ENCODE measurements around the gene ITLN2.
"Not testable (repeated sequence)": the region's sequence is repeated elsewhere in the genome, so short reads cannot be mapped to it uniquely, and the experiment has no call there.

DNA sequence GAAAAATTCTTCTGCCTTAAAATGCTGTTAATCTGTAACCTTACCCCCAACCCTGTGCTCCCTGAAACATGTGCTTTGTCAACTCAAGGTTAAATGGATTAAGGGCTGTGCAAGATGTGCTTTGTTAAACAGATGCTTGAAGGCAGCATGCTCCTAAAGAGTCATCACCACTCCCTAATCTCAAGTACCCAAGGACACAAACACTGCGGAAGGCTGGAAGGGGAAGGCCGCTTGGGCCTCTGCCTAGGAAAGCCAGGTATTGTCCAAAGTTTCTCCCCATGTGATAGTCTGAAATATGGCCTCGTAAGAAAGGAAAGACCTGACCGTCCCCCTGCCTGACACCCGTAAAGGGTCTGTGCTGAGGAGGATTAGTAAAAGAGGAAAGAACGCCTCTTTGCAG lies 41.4 kb downstream of the ITLN2 start:
- TF ChIP-seq POLR2A (IDR thresholded peaks at IDR 0.05), result not testable (repeated sequence)
- TF ChIP-seq, protein P1, sequence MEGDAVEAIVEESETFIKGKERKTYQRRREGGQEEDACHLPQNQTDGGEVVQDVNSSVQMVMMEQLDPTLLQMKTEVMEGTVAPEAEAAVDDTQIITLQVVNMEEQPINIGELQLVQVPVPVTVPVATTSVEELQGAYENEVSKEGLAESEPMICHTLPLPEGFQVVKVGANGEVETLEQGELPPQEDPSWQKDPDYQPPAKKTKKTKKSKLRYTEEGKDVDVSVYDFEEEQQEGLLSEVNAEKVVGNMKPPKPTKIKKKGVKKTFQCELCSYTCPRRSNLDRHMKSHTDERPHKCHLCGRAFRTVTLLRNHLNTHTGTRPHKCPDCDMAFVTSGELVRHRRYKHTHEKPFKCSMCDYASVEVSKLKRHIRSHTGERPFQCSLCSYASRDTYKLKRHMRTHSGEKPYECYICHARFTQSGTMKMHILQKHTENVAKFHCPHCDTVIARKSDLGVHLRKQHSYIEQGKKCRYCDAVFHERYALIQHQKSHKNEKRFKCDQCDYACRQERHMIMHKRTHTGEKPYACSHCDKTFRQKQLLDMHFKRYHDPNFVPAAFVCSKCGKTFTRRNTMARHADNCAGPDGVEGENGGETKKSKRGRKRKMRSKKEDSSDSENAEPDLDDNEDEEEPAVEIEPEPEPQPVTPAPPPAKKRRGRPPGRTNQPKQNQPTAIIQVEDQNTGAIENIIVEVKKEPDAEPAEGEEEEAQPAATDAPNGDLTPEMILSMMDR (IDR thresholded peaks at IDR 0.05), result not testable (repeated sequence)

Data from upper lobe of left lung (tissue), 4 donors.